ENCODE data around the gene TCN1.

Gene TCN1

DNA sequence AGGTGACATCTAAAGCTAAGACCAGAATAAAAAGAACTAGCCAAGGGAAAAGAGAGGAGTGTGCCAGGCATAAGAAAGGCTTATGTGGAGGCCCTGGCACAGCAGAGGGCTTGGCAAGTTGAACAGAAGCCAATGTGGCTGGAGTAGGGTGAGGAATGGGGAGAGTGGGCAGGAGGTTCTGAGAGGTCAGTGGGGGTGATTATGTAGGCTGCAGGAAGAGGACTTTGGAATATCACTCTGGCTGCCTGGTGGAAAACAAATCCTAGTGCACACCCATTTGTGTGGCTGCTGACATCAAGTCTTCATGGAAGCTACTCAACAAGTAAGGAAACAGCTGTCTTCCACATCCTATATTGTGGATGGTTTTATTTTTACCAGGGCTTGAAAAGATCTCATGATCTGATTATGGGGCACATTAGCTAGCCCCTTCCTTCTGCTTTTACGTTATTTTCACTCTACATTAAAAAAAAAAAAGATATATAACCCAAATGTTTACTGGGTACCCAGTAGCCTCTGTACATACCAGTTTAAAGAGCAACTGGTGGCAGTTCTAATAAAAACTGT, 59.2 kb downstream of the TCN1 start:
- DNase-seq = no peak

DNA sequence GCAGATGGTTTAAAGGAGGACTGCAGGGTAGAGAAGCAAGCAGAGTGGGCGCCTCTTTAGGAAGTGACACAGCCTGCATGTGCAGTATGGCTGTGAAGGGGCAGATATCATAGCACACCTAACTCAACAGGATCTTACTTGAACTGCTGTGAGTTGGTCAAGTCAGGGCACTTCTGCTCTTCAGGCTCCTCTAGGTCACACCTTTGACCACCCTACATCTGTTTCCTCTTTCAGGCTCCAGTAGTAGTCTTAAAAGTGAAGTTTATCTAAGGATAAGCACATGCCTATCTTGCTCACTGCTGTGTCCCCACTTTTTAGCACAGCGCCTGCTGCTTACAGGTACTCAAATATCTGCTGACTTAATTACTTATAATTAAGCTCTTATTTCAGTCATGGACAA, 62.2 kb downstream of the TCN1 start:
- no peak for DNase-seq

Measured in NCI-H69 (cell line).